GM12874 (cell line): ENCODE measurements around the gene TULP1.

Source experiments
- CTCF ChIP-seq: IDR thresholded peaks from 2 replicates; pipeline ENCODE4 v1.5.1; 2011; ENCODE audit warnings: low read depth, mild to moderate bottlenecking, control low read depth, low read length, moderate library complexity; ENCODE audit not compliant: insufficient read depth

TULP1 gene

DNA sequence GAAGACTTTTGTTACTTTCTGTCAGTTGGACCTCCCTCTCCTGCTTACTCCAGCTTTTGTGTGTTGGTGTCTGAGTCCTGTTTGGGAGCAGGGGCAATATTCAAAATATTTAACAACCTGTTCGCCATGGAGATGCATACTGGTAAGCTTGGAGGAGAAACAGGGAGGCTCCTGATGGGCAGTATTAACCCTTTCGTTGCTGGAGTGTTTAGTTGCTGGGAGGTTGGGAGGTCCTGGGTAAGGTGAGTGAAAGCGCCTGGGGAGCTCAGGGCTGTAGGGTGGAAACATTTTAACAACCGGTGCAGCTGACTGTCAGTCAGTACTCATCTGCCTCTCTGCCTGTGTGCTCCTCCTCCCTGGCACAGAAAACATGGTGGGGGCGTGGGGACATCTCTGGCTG, 4.2 kb downstream of the TULP1 start:
- TF ChIP-seq CTCF = no peak

- no peak for TF ChIP-seq CTCF
These were observed 4.7 kb downstream of the TULP1 start for GRCh38 chr6:35508027-35508426.

DNA sequence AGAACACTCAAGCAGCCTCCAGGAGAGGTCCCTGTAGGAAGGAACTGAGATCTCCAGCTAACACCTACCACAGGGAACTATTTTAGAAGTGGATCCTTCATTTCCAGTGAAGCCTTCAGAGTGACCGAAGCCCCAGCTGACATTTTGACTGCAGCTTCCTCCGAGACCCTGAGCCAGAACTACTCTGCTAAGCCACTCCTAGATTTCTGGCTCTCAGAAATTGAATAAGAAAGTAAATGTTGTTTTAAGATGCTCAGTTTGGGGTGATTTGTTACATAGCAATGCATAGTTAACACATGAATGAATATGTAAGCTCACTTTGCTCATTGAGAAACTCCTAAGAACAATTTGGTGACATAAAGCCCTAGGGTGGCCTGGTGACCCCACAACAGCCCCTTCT, 5.5 kb downstream of the TULP1 start:
- TF ChIP-seq CTCF = no peak

- no peak for TF ChIP-seq CTCF
These were observed 6.2 kb downstream of the TULP1 start for GRCh38 chr6:35506536-35506935.

- TF ChIP-seq CTCF = no peak
These were observed 6.7 kb downstream of the TULP1 start for GRCh38 chr6:35505999-35506412.

DNA sequence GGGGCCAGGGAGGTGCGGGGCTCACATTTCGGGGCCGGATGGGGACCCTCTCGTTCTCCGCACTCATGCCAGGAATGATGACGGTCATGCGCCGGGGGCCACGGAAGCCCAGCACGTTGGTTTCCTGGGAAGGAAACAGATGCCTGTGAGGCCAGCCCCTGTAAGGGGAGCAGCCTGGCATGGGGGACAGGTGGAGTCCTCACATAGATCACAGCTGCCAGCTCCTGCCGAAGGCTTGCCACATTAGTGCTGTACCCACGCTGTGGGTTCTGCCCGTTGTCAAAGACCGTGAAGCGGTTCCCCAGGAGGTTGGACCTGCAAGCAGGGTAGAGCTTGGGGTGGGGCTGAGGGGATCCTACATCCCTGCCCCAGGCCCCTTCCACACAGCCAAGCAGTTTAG, 9.2 kb downstream of the TULP1 start:
- TF ChIP-seq CTCF = no peak

DNA sequence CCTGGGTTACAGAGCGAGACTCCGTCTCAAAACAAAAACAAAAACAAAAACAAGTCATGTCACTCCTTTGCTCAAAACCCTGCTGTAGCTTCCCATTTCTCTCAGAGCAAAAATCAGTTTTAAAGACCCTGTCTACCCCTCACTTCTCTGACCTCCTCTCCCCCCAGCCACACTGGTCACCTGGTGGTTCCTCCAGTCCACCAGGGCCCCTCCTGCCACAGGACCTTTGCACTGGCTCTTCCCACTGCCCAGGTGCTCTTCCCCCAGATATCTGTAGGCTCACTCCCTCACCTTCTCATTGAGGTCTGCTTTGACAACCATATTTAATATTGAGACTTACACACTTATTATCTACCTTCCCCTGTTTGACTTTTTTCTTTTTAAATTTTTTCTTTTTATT, 10.9 kb downstream of the TULP1 start:
- no peak for TF ChIP-seq CTCF

DNA sequence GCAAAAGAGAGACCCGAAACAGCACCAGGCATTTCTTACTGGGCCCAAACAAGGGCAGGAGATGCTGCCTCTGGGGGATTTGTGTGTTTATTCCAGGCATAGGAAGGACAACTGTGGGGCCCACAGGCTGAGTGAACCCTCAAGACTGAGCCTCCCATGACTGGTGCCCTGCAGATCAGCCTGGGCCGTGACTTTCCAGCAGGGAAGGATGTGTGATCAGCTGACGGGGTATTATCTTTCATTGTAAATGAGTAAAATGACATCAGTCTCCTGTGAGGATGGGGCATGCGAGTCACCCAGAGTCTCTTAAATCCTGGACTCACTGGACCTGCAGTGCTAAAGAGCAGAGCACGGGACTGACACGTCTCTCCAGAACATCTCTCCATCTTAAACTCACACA, 11.9 kb downstream of the TULP1 start:
- no peak for TF ChIP-seq CTCF
